HG03575 (cell line): ENCODE data around the gene PRX.

Experiments used
- ATAC-seq: cut with Tn5 transposase; IDR thresholded peaks from one replicate; pipeline ENCODE4 v1.9.1; 2021; ENCODE audit not compliant: unreplicated experiment, insufficient number of reproducible peaks, low FRiP score; ENCODE audit errors: extremely low read depth

The PRX gene

DNA sequence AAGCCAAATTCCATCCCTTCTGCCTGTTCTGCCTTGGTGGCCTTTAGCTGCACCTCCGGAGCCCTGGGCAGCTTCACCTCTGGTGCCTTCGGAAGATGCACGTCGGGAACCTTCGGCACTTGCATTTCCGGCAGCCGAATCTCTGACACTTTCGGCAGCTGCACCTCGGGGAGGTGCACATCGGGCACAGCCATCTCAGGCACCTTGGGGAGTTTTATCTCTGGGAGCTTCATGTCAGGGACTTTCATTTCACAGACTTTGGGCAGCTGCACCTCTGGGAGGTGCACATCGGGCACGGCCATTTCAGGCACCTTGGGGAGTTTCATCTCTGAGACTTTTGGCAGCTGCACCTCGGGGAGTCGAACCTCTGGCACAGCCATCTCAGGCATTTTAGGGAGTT, 17.2 kb downstream of the PRX start:
- ATAC-seq = no peak

DNA sequence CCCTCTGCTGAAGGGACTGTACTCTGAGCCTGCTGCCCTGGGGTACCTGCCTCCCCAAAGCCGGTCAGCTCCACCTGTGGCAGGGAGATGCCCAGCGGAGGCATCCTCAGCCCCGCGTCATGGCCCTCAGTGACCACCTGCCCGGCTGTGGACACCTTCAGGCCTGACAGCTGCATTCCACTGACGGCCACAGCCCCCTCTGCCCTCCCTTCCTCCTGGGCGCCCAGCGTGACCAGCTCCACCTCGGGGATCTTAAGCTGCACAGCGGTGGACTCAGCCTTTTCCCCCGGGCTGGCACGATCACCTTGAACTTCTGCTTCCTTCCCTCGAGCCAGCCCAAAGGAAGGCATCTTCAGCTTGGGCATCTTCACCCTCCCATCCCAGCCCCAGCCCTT, 18.4 kb downstream of the PRX start:
- no peak for ATAC-seq

DNA sequence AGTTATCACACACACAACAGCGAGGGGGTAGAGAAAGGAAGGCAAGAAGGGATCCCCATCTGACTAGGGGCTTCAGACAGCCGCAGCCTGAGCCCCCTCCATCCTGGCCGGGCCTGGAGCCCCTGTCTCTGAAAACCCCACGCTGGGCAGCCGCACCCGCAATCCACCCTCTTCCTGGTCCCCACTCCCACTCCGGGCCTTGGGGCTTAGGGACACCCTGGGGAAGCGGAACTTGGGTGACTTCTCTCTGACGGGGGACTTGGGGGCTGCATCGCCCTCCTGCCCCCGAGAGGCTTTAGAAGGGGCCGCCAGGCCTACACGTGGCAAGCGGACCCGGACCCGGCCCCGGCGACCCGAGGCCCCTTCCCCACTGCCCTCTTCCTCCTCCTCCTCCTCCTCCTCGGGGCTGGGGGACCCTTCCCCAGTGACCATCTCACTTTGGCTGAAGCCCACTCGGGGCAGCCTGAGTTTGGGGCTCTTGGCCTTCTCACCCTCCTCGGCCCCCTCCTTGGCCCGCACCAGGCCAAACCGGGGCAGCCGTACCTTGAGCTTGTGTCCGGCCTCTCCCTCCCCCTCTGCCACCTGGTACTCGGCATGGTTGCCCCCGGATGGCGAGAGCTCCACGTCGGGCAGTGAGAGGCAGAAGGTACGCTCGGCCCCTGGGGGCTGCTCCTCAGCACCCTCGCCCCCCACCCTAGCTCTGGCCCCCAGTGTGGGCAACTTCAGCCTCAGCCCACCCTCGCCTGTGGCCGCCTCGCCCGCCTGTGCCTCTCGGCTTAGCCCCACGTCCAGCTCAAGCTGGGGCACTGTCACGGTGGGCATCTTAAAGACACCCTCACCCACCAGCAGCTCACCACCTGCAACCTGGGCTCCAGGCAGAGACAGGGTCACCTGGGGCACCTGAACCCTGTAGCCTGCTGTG, 19.0 kb downstream of the PRX start:
- no peak for ATAC-seq

DNA sequence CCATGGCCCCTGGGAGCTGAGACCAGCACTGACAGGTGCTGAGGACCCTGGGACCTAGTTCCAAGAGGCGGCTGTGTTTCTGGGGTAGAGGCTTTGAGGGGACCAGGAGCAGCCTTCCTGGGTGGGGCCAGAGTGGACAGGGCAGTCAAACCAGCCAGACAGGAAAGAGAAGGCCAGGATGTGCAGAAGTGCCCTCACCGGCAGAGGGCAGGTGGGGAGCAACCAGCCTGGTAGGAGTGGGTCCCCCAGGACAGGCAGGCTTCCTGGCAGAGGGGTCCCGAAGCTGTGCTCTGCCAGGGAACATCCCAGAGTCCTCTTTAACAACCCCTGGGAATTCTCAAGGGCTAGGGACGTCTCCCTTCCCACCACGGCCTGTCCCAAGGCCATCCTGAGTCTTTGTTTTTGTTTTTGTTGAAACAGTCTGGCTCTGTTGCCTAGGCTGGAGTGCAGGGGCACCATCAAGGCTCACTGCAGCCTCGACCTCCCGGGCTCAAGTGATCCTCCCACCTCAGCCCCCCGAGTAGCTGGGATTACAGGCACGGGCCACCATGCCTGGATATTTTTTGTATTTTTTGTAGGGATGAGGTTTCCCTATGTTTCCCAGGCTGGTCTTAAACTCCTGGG, 20.2 kb downstream of the PRX start:
- ATAC-seq = no peak

- ATAC-seq = no peak
Observed at GRCh38 chr19:40392123-40392522, 21.1 kb downstream of the PRX start.

DNA sequence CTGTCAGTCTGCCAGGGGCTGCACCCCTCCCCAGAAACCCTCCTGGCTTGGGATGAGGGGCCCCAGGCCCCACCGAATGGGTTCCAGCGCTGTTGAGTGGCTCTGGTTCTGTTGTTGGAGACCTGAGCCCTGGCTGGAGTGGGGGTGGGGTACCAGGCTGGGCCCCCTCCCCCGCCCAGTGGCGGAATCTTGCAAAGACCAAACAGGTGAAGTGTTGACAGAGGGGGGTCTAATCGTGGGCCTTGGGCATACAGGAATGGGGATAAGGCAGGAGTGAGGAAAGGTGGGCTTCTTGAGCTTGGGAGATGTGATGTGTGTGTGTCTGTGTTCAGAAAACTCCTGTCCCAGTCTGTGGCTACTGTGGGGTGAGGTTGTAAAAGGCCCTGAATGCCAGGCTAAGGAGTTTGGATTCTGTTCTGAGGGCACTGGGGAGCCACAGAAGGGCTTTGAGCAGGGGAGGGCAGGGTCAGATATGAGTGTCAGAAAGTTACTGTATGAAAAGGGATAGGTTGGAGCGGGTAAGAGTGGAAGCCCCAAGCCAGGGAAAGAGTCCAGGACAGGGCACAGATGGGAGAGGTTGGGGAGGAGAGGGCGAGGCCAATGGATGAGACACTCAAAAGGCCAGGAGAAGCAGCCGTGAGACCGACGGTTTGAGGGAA, 23.0 kb downstream of the PRX start, which contains the start of gene HIPK4:
TSS of gene HIPK4 (minus strand) at position 98 of the 659 bp plus-strand sequence. CDS start 279 bp downstream, outside the sequence.
- ATAC-seq = no peak

DNA sequence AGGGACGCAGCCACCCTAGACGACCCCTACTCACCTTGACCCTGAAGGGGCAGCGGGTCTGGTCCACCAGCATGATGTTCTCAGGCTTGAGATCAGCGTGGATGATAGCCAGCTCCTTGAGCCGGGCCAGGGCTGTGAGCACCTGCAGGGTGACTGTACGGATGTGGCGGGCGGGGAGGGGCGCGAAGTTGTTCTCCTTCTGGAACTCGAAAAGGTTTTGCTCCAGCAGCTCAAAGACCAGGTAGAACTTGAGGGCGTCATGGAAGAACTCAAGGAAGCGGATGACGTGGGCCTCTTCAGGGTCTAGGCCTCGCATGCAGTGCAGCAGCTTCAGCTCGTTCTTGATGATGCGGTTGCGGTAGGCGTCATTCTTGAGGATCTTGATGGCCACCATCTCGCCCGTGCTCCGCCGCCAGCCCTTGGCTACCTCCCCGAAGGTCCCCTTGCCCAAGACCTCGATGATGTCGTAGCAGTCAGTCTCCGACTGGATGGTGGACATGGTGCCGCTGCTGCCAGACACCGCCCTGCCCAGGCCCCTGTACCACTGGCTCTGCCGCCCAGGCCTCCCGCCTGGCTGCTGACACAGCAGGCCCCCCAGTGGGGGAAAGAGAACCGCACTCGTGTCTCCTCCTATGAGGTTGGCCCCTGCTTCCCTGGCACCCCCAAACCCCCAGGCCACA, 23.6 kb downstream of the PRX start:
- no peak for ATAC-seq

- no peak for ATAC-seq
Observed at GRCh38 chr19:40388481-40388880, 24.7 kb downstream of the PRX start.

DNA sequence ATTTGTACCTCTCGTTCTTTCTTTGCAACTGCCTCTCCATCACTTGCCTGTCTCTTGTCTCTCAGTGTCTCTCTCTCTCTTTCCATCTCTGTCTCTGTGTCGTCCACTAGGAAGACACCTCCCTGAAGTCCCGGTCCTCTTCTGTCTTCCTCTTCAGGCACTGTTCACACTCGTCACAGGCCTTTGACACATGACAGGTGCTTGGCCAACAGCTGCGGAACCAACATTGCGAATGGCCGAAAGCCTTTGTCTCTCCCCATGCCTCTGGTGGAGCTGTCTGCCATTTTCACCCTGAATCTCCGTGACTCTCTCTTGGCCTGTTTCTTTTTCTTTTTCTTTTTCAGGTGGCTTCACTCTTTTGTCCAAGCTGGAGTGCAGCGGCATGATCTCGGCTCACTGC, 26.0 kb downstream of the PRX start:
- ATAC-seq = no peak

DNA sequence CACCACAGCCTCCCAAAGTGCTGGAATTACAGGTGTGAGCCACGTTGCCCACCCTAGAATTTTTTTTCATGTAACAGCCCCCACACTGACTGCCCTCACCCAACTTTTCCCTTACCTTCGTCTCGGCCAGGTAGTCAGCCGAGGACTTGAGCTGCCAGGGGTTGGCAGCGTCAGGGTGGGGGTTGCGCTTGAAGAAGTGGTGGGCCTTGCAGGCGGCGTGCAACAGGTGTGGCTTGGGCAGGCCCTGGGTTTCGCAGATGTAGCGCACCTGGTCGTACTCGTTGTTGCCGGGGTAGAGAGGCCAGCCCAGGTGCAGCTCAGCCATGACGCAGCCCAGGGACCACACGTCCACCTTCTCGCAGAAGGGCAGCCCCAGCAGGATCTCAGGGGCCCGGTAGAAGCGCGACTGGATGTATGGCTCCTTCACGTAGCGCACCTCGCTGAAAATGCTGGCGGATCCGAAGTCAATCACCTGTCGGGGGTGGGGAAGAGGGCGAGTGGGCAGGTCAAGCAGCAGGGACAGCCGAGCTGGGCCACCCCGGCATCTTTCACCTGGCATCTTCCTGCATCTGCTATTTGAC, 29.4 kb downstream of the PRX start:
- ATAC-seq = no peak

GRCh38 chr19:40381321-40381720, 31.9 kb downstream of the PRX start:
- no peak for ATAC-seq

- no peak for ATAC-seq
Observed at GRCh38 chr19:40380199-40381037, 32.8 kb downstream of the PRX start.

DNA sequence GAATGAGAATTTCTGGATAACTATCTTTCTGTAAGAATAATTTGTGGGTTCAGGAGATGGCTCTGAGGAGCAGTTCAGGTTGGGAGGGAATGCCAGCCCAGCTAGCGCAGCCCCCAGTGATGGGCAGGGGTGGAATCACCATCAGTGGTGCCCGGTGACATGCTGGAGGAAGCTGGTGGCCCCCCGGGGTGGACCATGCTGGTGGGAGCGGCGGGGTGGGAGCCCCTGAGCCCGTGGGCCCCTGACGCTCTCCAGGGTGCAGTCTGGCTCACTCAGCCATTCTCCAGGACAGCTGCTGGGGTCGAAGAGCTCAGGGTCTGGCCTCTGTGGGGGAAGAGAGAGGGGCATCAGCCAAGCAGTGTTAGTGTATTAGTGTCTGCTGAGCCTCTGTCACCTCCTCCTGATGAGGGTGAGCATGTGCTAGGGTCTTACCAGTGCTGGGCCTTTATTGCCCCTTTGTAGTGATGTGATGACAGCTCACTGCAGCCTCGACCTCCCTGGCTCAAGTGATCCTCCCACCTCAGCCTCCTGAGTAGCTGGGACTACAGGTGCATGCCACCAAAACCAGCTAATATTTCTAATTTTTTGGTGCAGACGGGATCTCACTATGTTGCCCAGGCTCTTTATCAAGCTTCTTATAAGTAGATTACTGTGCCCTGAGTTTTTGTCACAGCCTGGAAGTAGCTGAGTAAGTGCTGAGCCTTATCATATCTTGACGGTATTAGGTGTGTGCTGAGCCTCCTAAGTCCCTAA, 33.6 kb downstream of the PRX start:
- ATAC-seq = no peak

GRCh38 chr19:40378509-40378908, 34.7 kb downstream of the PRX start:
- ATAC-seq = no peak

DNA sequence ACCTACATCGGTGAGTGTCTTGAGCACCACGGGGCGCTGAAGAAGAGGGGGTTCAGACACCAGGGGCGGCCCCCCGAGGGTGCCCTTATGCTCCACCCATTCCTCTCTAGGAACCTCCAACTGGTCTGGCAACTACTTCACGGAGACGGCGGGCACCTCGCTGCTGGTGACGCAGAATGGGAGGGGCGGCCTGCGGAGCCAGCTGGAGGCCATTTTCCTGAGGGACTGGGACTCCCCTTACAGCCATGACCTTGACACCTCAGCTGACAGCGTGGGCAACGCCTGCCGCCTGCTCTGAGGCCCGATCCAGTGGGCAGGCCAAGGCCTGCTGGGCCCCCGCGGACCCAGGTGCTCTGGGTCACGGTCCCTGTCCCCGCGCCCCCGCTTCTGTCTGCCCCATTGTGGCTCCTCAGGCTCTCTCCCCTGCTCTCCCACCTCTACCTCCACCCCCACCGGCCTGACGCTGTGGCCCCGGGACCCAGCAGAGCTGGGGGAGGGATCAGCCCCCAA, 35.2 kb downstream of the PRX start:
- ATAC-seq = no peak

GRCh38 chr19:40376286-40376862, 36.8 kb downstream of the PRX start:
- ATAC-seq = no peak

DNA sequence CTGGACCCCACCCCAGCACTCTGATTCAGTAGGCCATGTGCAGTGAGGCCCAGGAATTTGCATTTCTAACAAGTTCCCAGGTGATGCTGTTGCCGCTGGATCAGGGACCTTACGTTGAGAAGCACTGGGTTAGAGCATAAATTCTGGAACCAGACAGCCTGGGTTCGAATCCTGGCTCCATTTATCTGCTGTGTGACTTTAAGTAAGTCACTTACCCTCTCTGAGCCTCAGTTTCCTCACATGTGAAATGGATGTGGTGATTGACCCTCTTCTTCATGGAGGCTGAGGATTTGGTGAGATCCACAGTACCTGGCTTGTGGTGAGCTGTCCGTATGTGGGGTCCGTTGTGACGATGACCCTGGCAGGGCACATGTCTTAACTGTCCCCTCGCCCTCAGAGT, 39.1 kb downstream of the PRX start:
- ATAC-seq = no peak
